Calu3 (cell line): ENCODE data around the gene ATXN7. TPM values are rescaled to one million over a fixed set of nuclear protein-coding genes. Genes with fewer than 3 reads are reported as not detected.

Experiments used
- BruUV-seq: library from RNA; stranded (reverse); fragments of 400-500 nt; replicated peaks from 2 replicates; lab custom pipeline; 2021; lab: Mats Ljungman, UMichigan
- CTCF ChIA-PET: fragments of 300-600 bp; sonication (Branson Sonifier 250); formaldehyde crosslinking; loops from one replicate; lab custom pipeline; 2022; ENCODE audit warnings: antibody characterized with exemption; lab: Charles Lee
- DNase-seq: peaks from one replicate; pipeline ENCODE4 v3.0.0; 2022
- H3K27ac Mint-ChIP-seq: one replicate; pipeline ENCODE4 v1.8.0; 2022; ENCODE audit warnings: mixed read lengths; ENCODE audit not compliant: unreplicated experiment
- H3K27me3 Mint-ChIP-seq: one replicate; pipeline ENCODE4 v1.8.0; 2022; ENCODE audit warnings: mixed read lengths; ENCODE audit not compliant: unreplicated experiment
- H3K36me3 Mint-ChIP-seq: one replicate; pipeline ENCODE4 v1.8.0; 2022; ENCODE audit warnings: mild to moderate bottlenecking, moderate library complexity, mixed read lengths; ENCODE audit not compliant: insufficient read depth, unreplicated experiment
- H3K4me1 Mint-ChIP-seq: one replicate; pipeline ENCODE4 v1.8.0; 2022; ENCODE audit warnings: mild to moderate bottlenecking, low read depth, mixed read lengths; ENCODE audit not compliant: unreplicated experiment
- H3K4me3 Mint-ChIP-seq: one replicate; pipeline ENCODE4 v1.8.0; 2022; ENCODE audit warnings: mild to moderate bottlenecking, low read depth, moderate library complexity, mixed read lengths; ENCODE audit not compliant: unreplicated experiment
- H3K9me3 Mint-ChIP-seq: one replicate; pipeline ENCODE4 v1.8.0; 2022; ENCODE audit warnings: low read depth, mixed read lengths; ENCODE audit not compliant: unreplicated experiment
- CTCF ChIP-seq: fragments of 200-600 bp; IDR thresholded peaks from one replicate; pipeline ENCODE4 v1.8.0; 2022; ENCODE audit warnings: antibody characterized with exemption; ENCODE audit not compliant: unreplicated experiment
- intact Hi-C: fragments of 100-400 bp; cut with micrococcal nuclease; formaldehyde crosslinking; loops from one replicate; pipeline ENCODE4 v1.10.0; 2022; ENCODE audit not compliant: unreplicated experiment
- total RNA-seq: library from RNA; stranded (reverse); gene quantifications from 2 replicates; pipeline ENCODE4 v1.2.3, GENCODE V29; 2022

The ATXN7 gene
- total RNA-seq, 1 experiment from 2014 or later = 31.2 TPM

- no peak for DNase-seq
- BruUV-seq = no TSS peak
- no peaks in the 10 kb centered on the region for H3K9me3 Mint-ChIP-seq
- H3K27ac Mint-ChIP-seq = no peak overlapping the region
- H3K36me3 Mint-ChIP-seq = peaks cover 15% of the 10 kb centered on the region
- no peaks in the 10 kb centered on the region for H3K4me1 Mint-ChIP-seq
- no peak overlapping the region for H3K4me3 Mint-ChIP-seq
- H3K27me3 Mint-ChIP-seq = no peaks in the 10 kb centered on the region
- CTCF ChIA-PET = interaction anchor here (0.7 kb wide), 2 partner anchors 14 to 614 kb away, joined by 3 read pairs; no protein-coding TSS in a partner anchor
- TF ChIP-seq CTCF = no peak
- intact Hi-C loops = no loop called here
These were observed 31.3 kb upstream of the ATXN7 start for GRCh38 chr3:63832395-63832794.

- no peaks in the 10 kb centered on the region for H3K4me1 Mint-ChIP-seq
- no peaks in the 10 kb centered on the region for H3K27me3 Mint-ChIP-seq
- no peak overlapping the region for H3K4me3 Mint-ChIP-seq
- TF ChIP-seq CTCF = no peak
- intact Hi-C loops = no loop called here
- no peaks in the 10 kb centered on the region for H3K9me3 Mint-ChIP-seq
- H3K36me3 Mint-ChIP-seq = peaks cover 5% of the 10 kb centered on the region
- BruUV-seq = no TSS peak
- DNase-seq = no peak
- no peak overlapping the region for H3K27ac Mint-ChIP-seq
- CTCF ChIA-PET = no interaction called here
These were observed 22.0 kb upstream of the ATXN7 start for GRCh38 chr3:63841704-63842103.

GRCh38 chr3:63842127-63842526 lies 21.5 kb upstream of the ATXN7 start:
- Mint-ChIP-seq H3K27me3 (no peaks in the 10 kb centered on the region), H3K4me3 (no peak overlapping the region), H3K27ac (no peak overlapping the region), H3K9me3 (no peaks in the 10 kb centered on the region), H3K36me3 (peaks cover 5% of the 10 kb centered on the region), H3K4me1 (no peaks in the 10 kb centered on the region)
- intact Hi-C loops = no loop called here
- CTCF ChIA-PET = no interaction called here
- TF ChIP-seq CTCF = no peak
- DNase-seq = no peak
- BruUV-seq = no TSS peak

- H3K9me3 Mint-ChIP-seq = no peaks in the 10 kb centered on the region
- intact Hi-C loops = no loop called here
- H3K4me3 Mint-ChIP-seq = no peak overlapping the region
- H3K36me3 Mint-ChIP-seq = peaks cover 10% of the 10 kb centered on the region
- TF ChIP-seq CTCF = no peak
- DNase-seq = no peak
- CTCF ChIA-PET = no interaction called here
- H3K4me1 Mint-ChIP-seq = peaks cover 9% of the 10 kb centered on the region
- H3K27ac Mint-ChIP-seq = no peak overlapping the region
- BruUV-seq = no TSS peak
- no peaks in the 10 kb centered on the region for H3K27me3 Mint-ChIP-seq
These were observed 18.5 kb upstream of the ATXN7 start for GRCh38 chr3:63845215-63845614.
